ENCODE data around the gene MSMB.
A peak's percentile ranks its signal among the peaks of the same experiment; 100 is the strongest.

Gene MSMB

GRCh38 chr10:46033602-46034011 lies 12.5 kb downstream of the MSMB start:
- no peak for DNase-seq (ENCODE audit: low read depth)

- no peak for DNase-seq (ENCODE audit: low read depth)
Observed at GRCh38 chr10:46031648-46032532, 14.2 kb downstream of the MSMB start.

- DNase-seq (ENCODE audit: low read depth) = peak; percentile 94
Observed at GRCh38 chr10:46030091-46030937, 15.8 kb downstream of the MSMB start, which contains the start of gene NCOA4. Gene NCOA4, minus strand, starts transcription at chr10:46030623. Its CDS starts 13,943 bp downstream, at chr10:46016680.

- no peak for DNase-seq (ENCODE audit: low read depth)
Observed at GRCh38 chr10:46029461-46030030, 16.5 kb downstream of the MSMB start.

GRCh38 chr10:46028584-46029460 lies 17.2 kb downstream of the MSMB start:
- peak; percentile 24 for DNase-seq (ENCODE audit: low read depth)

GRCh38 chr10:46026106-46026505 lies 20.0 kb downstream of the MSMB start:
- DNase-seq (ENCODE audit: low read depth) = no peak

GRCh38 chr10:46025406-46025805 lies 20.7 kb downstream of the MSMB start:
- DNase-seq (ENCODE audit: low read depth) = no peak

GRCh38 chr10:46024948-46025347 lies 21.1 kb downstream of the MSMB start:
- DNase-seq (ENCODE audit: low read depth) = no peak

- DNase-seq (ENCODE audit: low read depth) = peak; percentile 58
Observed at GRCh38 chr10:46022978-46023702, 22.9 kb downstream of the MSMB start.

GRCh38 chr10:46020344-46020657 lies 25.8 kb downstream of the MSMB start:
- no peak for DNase-seq (ENCODE audit: low read depth)

GRCh38 chr10:46019569-46020343 lies 26.3 kb downstream of the MSMB start:
- DNase-seq (ENCODE audit: low read depth) = no peak

- DNase-seq (ENCODE audit: low read depth) = no peak
Observed at GRCh38 chr10:46019177-46019528, 26.9 kb downstream of the MSMB start.

- DNase-seq (ENCODE audit: low read depth) = no peak
Observed at GRCh38 chr10:46018453-46019176, 27.5 kb downstream of the MSMB start.

GRCh38 chr10:46017733-46018132 lies 28.3 kb downstream of the MSMB start:
- no peak for DNase-seq (ENCODE audit: low read depth)

GRCh38 chr10:46016811-46017210 lies 29.3 kb downstream of the MSMB start:
- no peak for DNase-seq (ENCODE audit: low read depth)

- no peak for DNase-seq (ENCODE audit: low read depth)
Observed at GRCh38 chr10:46016190-46016589, 29.9 kb downstream of the MSMB start.

GRCh38 chr10:46014683-46015405 lies 31.2 kb downstream of the MSMB start:
- no peak for DNase-seq (ENCODE audit: low read depth)

GRCh38 chr10:46014206-46014605 lies 31.9 kb downstream of the MSMB start:
- no peak for DNase-seq (ENCODE audit: low read depth)

GRCh38 chr10:46012746-46013145 lies 33.3 kb downstream of the MSMB start:
- no peak for DNase-seq (ENCODE audit: low read depth)

All from stimulated activated CD4-positive, alpha-beta T cell treated with anti-CD3 and anti-CD28 coated beads, Interleukin-2, amount 100 ng/mL, for 4 hours (primary cell).